ENCODE data around the gene RAD54L. TPM values are rescaled to one million over a fixed set of nuclear protein-coding genes. Genes with fewer than 3 reads are reported as not detected.
A peak's percentile ranks its signal among the peaks of the same experiment; 100 is the strongest.

RAD54L gene
- total RNA-seq, 2 donors from 2014 or later: 38.6 to 58.3 TPM

- no peak overlapping the region for H3K9ac ChIP-seq (ENCODE audit: extremely low read depth, low read length, poor library complexity, severe bottlenecking)
- Mint-ChIP-seq H3K4me3 (no peak overlapping the region), H3K27ac (no peak overlapping the region), H3K36me3 (ENCODE audit: low read depth) (peaks cover 52% of the 10 kb centered on the region), H3K27me3 (ENCODE audit: insufficient read depth) (no peaks in the 10 kb centered on the region), H3K4me1 (no peaks in the 10 kb centered on the region), H3K9me3 (no peaks in the 10 kb centered on the region)
- peaks cover 91% of the 10 kb centered on the region for H3K36me3 ChIP-seq (ENCODE audit: control insufficient read depth, insufficient read depth, low read length)
- H3K27me3 ChIP-seq (ENCODE audit: control insufficient read depth, insufficient read depth, low read length, poor library complexity, severe bottlenecking): no peaks in the 10 kb centered on the region
- TF ChIP-seq, protein P1, sequence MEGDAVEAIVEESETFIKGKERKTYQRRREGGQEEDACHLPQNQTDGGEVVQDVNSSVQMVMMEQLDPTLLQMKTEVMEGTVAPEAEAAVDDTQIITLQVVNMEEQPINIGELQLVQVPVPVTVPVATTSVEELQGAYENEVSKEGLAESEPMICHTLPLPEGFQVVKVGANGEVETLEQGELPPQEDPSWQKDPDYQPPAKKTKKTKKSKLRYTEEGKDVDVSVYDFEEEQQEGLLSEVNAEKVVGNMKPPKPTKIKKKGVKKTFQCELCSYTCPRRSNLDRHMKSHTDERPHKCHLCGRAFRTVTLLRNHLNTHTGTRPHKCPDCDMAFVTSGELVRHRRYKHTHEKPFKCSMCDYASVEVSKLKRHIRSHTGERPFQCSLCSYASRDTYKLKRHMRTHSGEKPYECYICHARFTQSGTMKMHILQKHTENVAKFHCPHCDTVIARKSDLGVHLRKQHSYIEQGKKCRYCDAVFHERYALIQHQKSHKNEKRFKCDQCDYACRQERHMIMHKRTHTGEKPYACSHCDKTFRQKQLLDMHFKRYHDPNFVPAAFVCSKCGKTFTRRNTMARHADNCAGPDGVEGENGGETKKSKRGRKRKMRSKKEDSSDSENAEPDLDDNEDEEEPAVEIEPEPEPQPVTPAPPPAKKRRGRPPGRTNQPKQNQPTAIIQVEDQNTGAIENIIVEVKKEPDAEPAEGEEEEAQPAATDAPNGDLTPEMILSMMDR (conservative IDR thresholded peaks at IDR 0.05): no peak
- H3K27ac ChIP-seq (ENCODE audit: low read depth, low read length): no peak overlapping the region
- DNase-seq: no peak
- H3K4me3 ChIP-seq (ENCODE audit: low read length): no peak overlapping the region
- H3K9me3 ChIP-seq (ENCODE audit: control insufficient read depth, low read length): no peaks in the 10 kb centered on the region
- WGBS, 2 experiments (ENCODE audit: insufficient coverage in 1 of 2, insufficient read length in 1 of 2): 96% methylated on average over 4 to 12 of the region's 12 CpGs
- H3K4me1 ChIP-seq (ENCODE audit: control insufficient read depth, insufficient read depth, low read length): no peaks in the 10 kb centered on the region
Observed at GRCh38 chr1:46278807-46279206, 31.2 kb downstream of the RAD54L start.

GRCh38 chr1:46280092-46280491, 32.5 kb downstream of the RAD54L start:
- no peak overlapping the region for H3K27ac Mint-ChIP-seq
- WGBS, 2 experiments (ENCODE audit: insufficient coverage in 1 of 2, insufficient read length in 1 of 2): 95 to 100% methylated on average over 2 to 3 of the region's 3 CpGs

GRCh38 chr1:46281021-46281420, 33.5 kb downstream of the RAD54L start:
- Histone ChIP-seq H3K4me3 (ENCODE audit: low read length) (no peak overlapping the region), H3K9ac (ENCODE audit: extremely low read depth, low read length, poor library complexity, severe bottlenecking) (no peak overlapping the region), H3K36me3 (ENCODE audit: control insufficient read depth, insufficient read depth, low read length) (peaks cover 90% of the 10 kb centered on the region), H3K27ac (ENCODE audit: low read depth, low read length) (no peak overlapping the region), H3K27me3 (ENCODE audit: control insufficient read depth, insufficient read depth, low read length, poor library complexity, severe bottlenecking) (no peaks in the 10 kb centered on the region), H3K4me1 (ENCODE audit: control insufficient read depth, insufficient read depth, low read length) (no peaks in the 10 kb centered on the region), H3K9me3 (ENCODE audit: control insufficient read depth, low read length) (no peaks in the 10 kb centered on the region)
- no peak for DNase-seq
- H3K9me3 Mint-ChIP-seq: no peaks in the 10 kb centered on the region
- WGBS, 2 experiments (ENCODE audit: insufficient coverage in 1 of 2, insufficient read length in 1 of 2): 96 to 97% methylated on average over 11 to 14 of the region's 14 CpGs
- no peak overlapping the region for H3K4me3 Mint-ChIP-seq
- H3K4me1 Mint-ChIP-seq: no peaks in the 10 kb centered on the region
- H3K36me3 Mint-ChIP-seq (ENCODE audit: low read depth): peaks cover 43% of the 10 kb centered on the region
- TF ChIP-seq, protein P1 (conservative IDR thresholded peaks at IDR 0.05): no peak
- H3K27ac Mint-ChIP-seq: peak overlapping the region; percentile 22
- H3K27me3 Mint-ChIP-seq (ENCODE audit: insufficient read depth): no peaks in the 10 kb centered on the region

More at GRCh38 chr1:46280092-46280491, 32.5 kb downstream of the RAD54L start:
- Mint-ChIP-seq H3K9me3 (no peaks in the 10 kb centered on the region), H3K27me3 (ENCODE audit: insufficient read depth) (no peaks in the 10 kb centered on the region), H3K36me3 (ENCODE audit: low read depth) (peaks cover 50% of the 10 kb centered on the region), H3K4me1 (no peaks in the 10 kb centered on the region), H3K4me3 (no peak overlapping the region)
- TF ChIP-seq, protein P1 (conservative IDR thresholded peaks at IDR 0.05): no peak
- H3K4me3 ChIP-seq (ENCODE audit: low read length): no peak overlapping the region
- peaks cover 90% of the 10 kb centered on the region for H3K36me3 ChIP-seq (ENCODE audit: control insufficient read depth, insufficient read depth, low read length)
- no peaks in the 10 kb centered on the region for H3K27me3 ChIP-seq (ENCODE audit: control insufficient read depth, insufficient read depth, low read length, poor library complexity, severe bottlenecking)
- H3K9me3 ChIP-seq (ENCODE audit: control insufficient read depth, low read length): no peaks in the 10 kb centered on the region
- no peak overlapping the region for H3K9ac ChIP-seq (ENCODE audit: extremely low read depth, low read length, poor library complexity, severe bottlenecking)
- H3K27ac ChIP-seq (ENCODE audit: low read depth, low read length): no peak overlapping the region
- no peak for DNase-seq
- H3K4me1 ChIP-seq (ENCODE audit: control insufficient read depth, insufficient read depth, low read length): no peaks in the 10 kb centered on the region
